ENCODE data around the gene UNC5B. TPM values are rescaled to one million over a fixed set of nuclear protein-coding genes. Genes with fewer than 3 reads are reported as not detected.

UNC5B gene
- total RNA-seq, 1 donor from 2014 or later = 231 TPM

Other genes starting within 250 kb of the UNC5B start
- 11.7 TPM for gene SLC29A3, start 106.7 kb downstream of the UNC5B start, total RNA-seq (ENCODE audit: unreplicated experiment)
- 0.54 TPM for gene CDH23, start 184.3 kb downstream of the UNC5B start, total RNA-seq (ENCODE audit: unreplicated experiment)